ENCODE measurements around the gene APOA1. TPM values are rescaled to one million over a fixed set of nuclear protein-coding genes. Genes with fewer than 3 reads are reported as not detected.

APOA1 gene
- total and polyA plus RNA-seq, 7 donors: 0.32 to 3.0 (median 0.55) TPM; not detected in 2

DNA sequence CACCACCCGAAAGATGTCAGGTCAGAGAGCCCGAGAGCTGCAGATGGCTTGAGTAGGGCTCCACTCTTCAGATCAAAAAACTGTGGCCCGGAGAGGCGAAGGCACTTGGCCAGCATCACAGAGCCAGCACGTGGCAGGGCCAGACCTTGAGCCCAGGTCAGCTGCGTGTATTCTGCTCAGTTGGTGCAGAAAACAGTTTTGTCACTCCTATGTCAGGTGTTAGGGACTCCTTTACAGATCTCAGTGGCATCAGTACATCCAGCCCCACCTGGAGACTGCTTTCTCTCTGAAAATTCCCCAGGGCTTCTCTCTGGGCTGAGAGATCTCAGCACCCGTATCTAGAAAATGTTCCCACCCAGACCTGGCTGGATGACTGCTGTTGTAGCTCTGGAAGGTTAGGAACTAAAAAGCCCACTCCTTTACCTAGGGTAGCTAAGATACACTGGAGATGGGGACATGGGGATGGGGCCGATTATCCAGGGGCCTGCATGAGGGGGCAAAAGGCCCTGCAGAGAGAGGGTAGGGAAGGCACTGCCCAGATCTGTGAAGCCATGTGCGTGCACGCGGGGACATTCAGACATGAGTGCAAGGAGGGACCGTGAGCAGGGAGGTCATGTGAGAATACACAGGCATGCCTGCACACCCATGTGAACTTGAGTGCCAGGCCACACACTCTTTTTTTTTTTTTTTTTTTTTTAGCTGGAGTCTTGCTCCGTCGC, 3.4 kb downstream of the APOA1 start:
- no peaks in the 10 kb centered on the region for H3K9me3 ChIP-seq
- 91 to 94% methylated on average over 14 of the region's 14 CpGs for WGBS, 2 donors
- H3K4me1 ChIP-seq: peaks cover 0 to 19% (median 13%) of the 10 kb centered on the region in 4 donors
- no peak overlapping the region for H3K4me3 ChIP-seq
- intact Hi-C loops (cut with DNase I): no loop called here
- no peaks in the 10 kb centered on the region for H3K27me3 ChIP-seq
- no peak for DNase-seq
- no peak for TF ChIP-seq EP300 (IDR thresholded peaks at IDR 0.05)
- no peak for TF ChIP-seq POLR2A (IDR thresholded peaks at IDR 0.05)
- TF ChIP-seq CTCF (IDR thresholded peaks at IDR 0.05): no peak
- TF ChIP-seq POLR2AphosphoS5 (IDR thresholded peaks at IDR 0.05): no peak
- no peak overlapping the region for H3K27ac ChIP-seq
- H3K36me3 ChIP-seq: no peaks in the 10 kb centered on the region

DNA sequence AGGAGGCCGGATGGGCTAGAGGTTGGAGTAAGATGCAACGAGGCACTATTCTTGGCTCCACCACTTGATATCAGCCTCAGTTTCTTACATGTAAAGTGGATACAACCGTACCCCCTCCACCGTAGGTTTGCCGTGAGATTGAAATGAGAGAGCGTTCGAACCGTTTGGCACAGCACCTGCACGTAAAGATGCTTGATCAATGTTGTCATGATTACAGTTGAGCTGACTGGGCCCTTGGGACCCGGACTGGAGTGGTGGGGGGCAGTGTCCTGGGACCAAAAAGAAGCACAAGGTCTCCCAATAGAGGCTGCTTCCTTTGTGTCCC, 4.0 kb downstream of the APOA1 start:
- intact Hi-C loops (cut with DNase I): no loop called here
- Histone ChIP-seq H3K4me3 (no peak overlapping the region), H3K27ac (no peak overlapping the region), H3K36me3 (no peaks in the 10 kb centered on the region), H3K27me3 (no peaks in the 10 kb centered on the region), H3K4me1 (peaks cover 0 to 19% (median 13%) of the 10 kb centered on the region in 4 donors), H3K9me3 (no peaks in the 10 kb centered on the region)
- DNase-seq: peak; percentile 35
- TF ChIP-seq POLR2A (IDR thresholded peaks at IDR 0.05) (no peak), POLR2AphosphoS5 (IDR thresholded peaks at IDR 0.05) (no peak), CTCF (IDR thresholded peaks at IDR 0.05) (no peak), EP300 (IDR thresholded peaks at IDR 0.05) (no peak)
- 93 to 96% methylated on average over 10 of the region's 10 CpGs for WGBS, 2 donors

DNA sequence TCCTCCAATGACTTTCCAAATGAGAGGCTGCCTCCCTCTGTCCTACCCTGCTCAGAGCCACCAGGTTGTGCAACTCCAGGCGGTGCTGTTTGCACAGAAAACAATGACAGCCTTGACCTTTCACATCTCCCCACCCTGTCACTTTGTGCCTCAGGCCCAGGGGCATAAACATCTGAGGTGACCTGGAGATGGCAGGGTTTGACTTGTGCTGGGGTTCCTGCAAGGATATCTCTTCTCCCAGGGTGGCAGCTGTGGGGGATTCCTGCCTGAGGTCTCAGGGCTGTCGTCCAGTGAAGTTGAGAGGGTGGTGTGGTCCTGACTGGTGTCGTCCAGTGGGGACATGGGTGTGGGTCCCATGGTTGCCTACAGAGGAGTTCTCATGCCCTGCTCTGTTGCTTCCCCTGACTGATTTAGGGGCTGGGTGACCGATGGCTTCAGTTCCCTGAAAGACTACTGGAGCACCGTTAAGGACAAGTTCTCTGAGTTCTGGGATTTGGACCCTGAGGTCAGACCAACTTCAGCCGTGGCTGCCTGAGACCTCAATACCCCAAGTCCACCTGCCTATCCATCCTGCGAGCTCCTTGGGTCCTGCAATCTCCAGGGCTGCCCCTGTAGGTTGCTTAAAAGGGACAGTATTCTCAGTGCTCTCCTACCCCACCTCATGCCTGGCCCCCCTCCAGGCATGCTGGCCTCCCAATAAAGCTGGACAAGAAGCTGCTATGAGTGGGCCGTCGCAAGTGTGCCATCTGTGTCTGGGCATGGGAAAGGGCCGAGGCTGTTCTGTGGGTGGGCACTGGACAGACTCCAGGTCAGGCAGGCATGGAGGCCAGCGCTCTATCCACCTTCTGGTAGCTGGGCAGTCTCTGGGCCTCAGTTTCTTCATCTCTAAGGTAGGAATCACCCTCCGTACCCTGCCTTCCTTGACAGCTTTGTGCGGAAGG, 4.8 kb downstream of the APOA1 start:
- no peaks in the 10 kb centered on the region for H3K9me3 ChIP-seq
- no peak for TF ChIP-seq CTCF (IDR thresholded peaks at IDR 0.05)
- no peak for TF ChIP-seq POLR2A (IDR thresholded peaks at IDR 0.05)
- TF ChIP-seq POLR2AphosphoS5 (IDR thresholded peaks at IDR 0.05): no peak
- no peak for TF ChIP-seq EP300 (IDR thresholded peaks at IDR 0.05)
- peaks cover 0 to 19% (median 13%) of the 10 kb centered on the region in 4 donors for H3K4me1 ChIP-seq
- no peaks in the 10 kb centered on the region for H3K27me3 ChIP-seq
- H3K36me3 ChIP-seq: no peaks in the 10 kb centered on the region
- H3K4me3 ChIP-seq: no peak overlapping the region
- intact Hi-C loops (cut with DNase I): no loop called here
- WGBS, 2 donors: 77 to 83% methylated on average over 13 of the region's 13 CpGs
- DNase-seq: no peak
- no peak overlapping the region for H3K27ac ChIP-seq

- Histone ChIP-seq H3K4me1 (peaks cover 0 to 19% (median 13%) of the 10 kb centered on the region in 4 donors), H3K36me3 (no peaks in the 10 kb centered on the region), H3K27me3 (no peaks in the 10 kb centered on the region), H3K4me3 (no peak overlapping the region), H3K27ac (no peak overlapping the region), H3K9me3 (no peaks in the 10 kb centered on the region)
- intact Hi-C loops (cut with DNase I): no loop called here
- TF ChIP-seq EP300 (IDR thresholded peaks at IDR 0.05) (no peak), POLR2AphosphoS5 (IDR thresholded peaks at IDR 0.05) (no peak), CTCF (IDR thresholded peaks at IDR 0.05) (no peak), POLR2A (IDR thresholded peaks at IDR 0.05) (no peak)
- DNase-seq: peak; percentile 50
- 78 to 92% methylated on average over 7 of the region's 7 CpGs for WGBS, 2 donors
Observed at GRCh38 chr11:116831790-116832349, 5.6 kb downstream of the APOA1 start.

All from sigmoid colon (tissue), 7 donors.